Measurements from ENCODE around the gene FAM43A.

DNA sequence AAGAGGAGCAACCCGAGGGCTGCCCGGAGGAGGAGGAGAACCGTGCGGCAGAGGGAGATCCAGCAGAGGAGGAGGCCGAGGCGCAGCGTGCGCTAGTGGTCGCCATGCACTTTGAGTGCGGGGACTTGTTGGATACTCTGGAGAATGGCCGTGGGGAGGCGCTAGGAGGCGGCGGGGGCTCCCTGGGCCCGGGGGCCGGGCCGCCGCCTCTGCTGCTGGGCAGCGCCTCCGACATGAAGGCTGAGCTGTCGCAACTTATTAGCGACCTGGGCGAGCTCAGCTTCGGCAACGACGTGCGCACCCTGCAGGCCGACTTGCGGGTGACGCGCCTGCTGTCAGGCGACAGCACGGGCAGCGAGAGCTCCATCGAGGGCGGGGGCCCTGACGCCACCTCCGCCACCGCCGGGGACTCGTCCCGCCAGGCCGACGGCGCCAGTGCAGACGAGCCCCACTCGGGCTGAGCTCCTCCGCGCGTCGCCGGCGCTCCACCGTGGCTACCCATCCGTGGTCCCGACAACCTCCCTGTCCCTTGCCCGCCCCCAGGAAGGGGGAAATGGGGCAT, 2.0 kb downstream of the FAM43A start:
- no peak for TF ChIP-seq POLR2A (IDR thresholded peaks at IDR 0.05; ENCODE audit: control extremely low read depth in 1 of 2, low read depth in 2 of 2, low read length in 2 of 2)
- peak; percentile 3 for TF ChIP-seq EZH2 (IDR thresholded peaks at IDR 0.05; ENCODE audit: low read depth, low read length, severe bottlenecking)
- TF ChIP-seq, protein P1, sequence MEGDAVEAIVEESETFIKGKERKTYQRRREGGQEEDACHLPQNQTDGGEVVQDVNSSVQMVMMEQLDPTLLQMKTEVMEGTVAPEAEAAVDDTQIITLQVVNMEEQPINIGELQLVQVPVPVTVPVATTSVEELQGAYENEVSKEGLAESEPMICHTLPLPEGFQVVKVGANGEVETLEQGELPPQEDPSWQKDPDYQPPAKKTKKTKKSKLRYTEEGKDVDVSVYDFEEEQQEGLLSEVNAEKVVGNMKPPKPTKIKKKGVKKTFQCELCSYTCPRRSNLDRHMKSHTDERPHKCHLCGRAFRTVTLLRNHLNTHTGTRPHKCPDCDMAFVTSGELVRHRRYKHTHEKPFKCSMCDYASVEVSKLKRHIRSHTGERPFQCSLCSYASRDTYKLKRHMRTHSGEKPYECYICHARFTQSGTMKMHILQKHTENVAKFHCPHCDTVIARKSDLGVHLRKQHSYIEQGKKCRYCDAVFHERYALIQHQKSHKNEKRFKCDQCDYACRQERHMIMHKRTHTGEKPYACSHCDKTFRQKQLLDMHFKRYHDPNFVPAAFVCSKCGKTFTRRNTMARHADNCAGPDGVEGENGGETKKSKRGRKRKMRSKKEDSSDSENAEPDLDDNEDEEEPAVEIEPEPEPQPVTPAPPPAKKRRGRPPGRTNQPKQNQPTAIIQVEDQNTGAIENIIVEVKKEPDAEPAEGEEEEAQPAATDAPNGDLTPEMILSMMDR (IDR thresholded peaks at IDR 0.05; ENCODE audit: control extremely low read depth in 1 of 3, insufficient read depth in 1 of 3, low read depth in 1 of 3, low read length in 3 of 3): peak; percentile 60 to 82 (median 62)
- TF ChIP-seq SP4 (IDR thresholded peaks at IDR 0.05; ENCODE audit: low read length): no peak
- no peak for TF ChIP-seq TEAD4 (IDR thresholded peaks at IDR 0.05; ENCODE audit: low read depth, low read length)
